ENCODE measurements around the gene WNT3A.

Gene WNT3A

GRCh38 chr1:228108055-228108690 lies 101.4 kb downstream of the WNT3A start:
- FAIRE-seq: no peak
- TF ChIP-seq CTCF (IDR thresholded peaks at IDR 0.05; ENCODE audit: insufficient read depth, missing control alignments): no peak
- DNase-seq (ENCODE audit: insufficient read length, low spot score): peak; percentile 14

GRCh38 chr1:228108742-228109072 lies 101.9 kb downstream of the WNT3A start:
- no peak for FAIRE-seq
- DNase-seq (ENCODE audit: insufficient read length, low spot score): peak; percentile 19
- no peak for TF ChIP-seq CTCF (IDR thresholded peaks at IDR 0.05; ENCODE audit: insufficient read depth, missing control alignments)

GRCh38 chr1:228109073-228109961 lies 102.5 kb downstream of the WNT3A start, which contains the start of gene MRPL55:
Gene MRPL55, minus strand, starts transcription at chr1:228109299. Its CDS starts 1,039 bp downstream, at chr1:228108260.
- DNase-seq (ENCODE audit: insufficient read length, low spot score): peak; percentile 100
- no peak for FAIRE-seq
- no peak for TF ChIP-seq CTCF (IDR thresholded peaks at IDR 0.05; ENCODE audit: insufficient read depth, missing control alignments)

GRCh38 chr1:228109962-228110488 lies 103.2 kb downstream of the WNT3A start:
- FAIRE-seq (no peak), DNase-seq (ENCODE audit: insufficient read length, low spot score) (no peak)
- TF ChIP-seq CTCF (IDR thresholded peaks at IDR 0.05; ENCODE audit: insufficient read depth, missing control alignments): no peak

GRCh38 chr1:228110556-228110955 lies 103.8 kb downstream of the WNT3A start:
- no peak for TF ChIP-seq CTCF (IDR thresholded peaks at IDR 0.05; ENCODE audit: insufficient read depth, missing control alignments)
- DNase-seq (ENCODE audit: insufficient read length, low spot score) (no peak), FAIRE-seq (no peak)
